Mammary microvascular endothelial cell (primary cell): ENCODE results near the gene TLX3. TPM values are rescaled to one million over a fixed set of nuclear protein-coding genes. Genes with fewer than 3 reads are reported as not detected.

Source experiments
- total RNA-seq: library from RNA; depleted of rRNA; stranded (reverse); fragments of >200 nt; gene quantifications from 2 replicates; pipeline ENCODE4 v1.2.3, GENCODE V29; 2015

Gene TLX3
- total RNA-seq, result not detected in 2 replicates

GRCh38 chr5:171308453-171309275 lies at the start of gene TLX3:
Gene TLX3, plus strand, starts transcription at chr5:171309248. Its CDS starts 118 bp downstream, at chr5:171309366.

Other genes starting within 250 kb of the TLX3 start
- 1,118 and 1,253 TPM in 2 replicates for gene NPM1, start 78.6 kb downstream of the TLX3 start, total RNA-seq
- gene FGF18, start 110.4 kb downstream of the TLX3 start, total RNA-seq, result 0.20 TPM in 1 of 2 replicates, not detected in the other